Islet of Langerhans (tissue), 1 donor: ENCODE measurements around the gene SESTD1.
"Not testable (repeated sequence)": the region's sequence is repeated elsewhere in the genome, so short reads cannot be mapped to it uniquely, and the experiment has no call there.

Experiments used
- FAIRE-seq: peaks from one replicate; lab custom pipeline; 2011; peaks lifted over from hg19 to GRCh38; lab: Jason Lieb, UNC

The SESTD1 gene

DNA sequence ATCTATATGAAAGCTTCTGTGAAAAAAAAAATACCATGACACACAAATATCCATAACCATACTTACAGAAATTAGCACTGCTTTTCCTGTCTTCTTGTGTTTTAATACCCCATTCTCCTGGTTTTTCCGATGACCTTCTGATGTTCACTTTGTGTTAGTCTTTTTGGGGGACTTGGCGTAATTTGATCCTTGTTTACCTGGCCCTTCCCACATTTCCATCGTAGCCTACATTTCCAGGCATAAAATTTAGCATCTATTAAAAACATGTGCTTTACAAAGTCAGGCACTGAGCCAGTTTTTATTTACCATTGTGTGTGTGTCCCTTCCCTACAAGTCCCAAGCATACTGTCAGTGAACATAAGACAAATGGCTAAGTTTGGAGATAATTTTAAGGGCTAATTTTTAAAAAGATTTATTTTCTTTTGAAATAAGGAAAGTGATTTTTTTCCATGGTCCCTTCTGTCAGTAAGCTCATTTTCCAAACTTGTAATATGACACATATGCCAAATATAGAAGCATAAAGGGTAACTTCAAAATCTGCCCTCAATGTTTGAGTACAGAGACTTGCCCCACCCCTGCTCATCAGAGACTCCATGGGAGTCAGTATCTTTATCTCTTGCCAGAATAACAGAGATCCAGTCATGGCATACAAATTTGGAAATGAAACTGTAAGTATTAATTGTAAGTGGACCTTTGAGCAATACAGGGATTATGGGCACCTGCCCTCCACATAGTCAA lies 27.3 kb downstream of the SESTD1 start:
- FAIRE-seq, result peak; percentile 88

DNA sequence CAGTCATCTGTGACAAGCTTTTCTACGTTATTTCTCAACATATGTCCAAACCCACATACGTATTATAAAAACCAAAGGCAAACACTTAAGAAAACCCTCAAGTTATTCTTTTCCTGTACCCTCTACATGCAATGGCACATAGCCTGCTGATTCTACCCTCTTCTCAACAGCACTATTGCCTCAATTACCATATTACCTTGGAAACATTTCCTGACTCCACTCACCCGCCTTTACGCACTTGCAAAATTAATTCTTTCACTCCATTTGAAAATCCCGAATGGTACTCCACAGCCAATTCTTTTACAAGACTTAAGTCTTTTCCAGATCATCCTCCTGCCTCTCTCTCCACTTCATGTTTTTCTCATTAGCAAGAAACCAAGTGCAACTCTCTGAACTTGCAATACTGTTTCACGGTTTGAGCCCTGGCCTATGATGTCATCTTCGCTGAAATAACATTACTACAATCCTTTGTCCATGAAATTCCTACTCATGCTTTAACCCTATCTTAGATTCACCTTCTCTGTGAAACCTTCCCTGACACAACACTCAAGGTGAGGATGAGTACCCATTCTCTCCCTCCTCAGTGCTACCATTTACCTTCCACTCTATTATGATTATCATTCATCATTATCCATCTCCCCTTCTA lies 29.0 kb downstream of the SESTD1 start:
- no peak for FAIRE-seq

DNA sequence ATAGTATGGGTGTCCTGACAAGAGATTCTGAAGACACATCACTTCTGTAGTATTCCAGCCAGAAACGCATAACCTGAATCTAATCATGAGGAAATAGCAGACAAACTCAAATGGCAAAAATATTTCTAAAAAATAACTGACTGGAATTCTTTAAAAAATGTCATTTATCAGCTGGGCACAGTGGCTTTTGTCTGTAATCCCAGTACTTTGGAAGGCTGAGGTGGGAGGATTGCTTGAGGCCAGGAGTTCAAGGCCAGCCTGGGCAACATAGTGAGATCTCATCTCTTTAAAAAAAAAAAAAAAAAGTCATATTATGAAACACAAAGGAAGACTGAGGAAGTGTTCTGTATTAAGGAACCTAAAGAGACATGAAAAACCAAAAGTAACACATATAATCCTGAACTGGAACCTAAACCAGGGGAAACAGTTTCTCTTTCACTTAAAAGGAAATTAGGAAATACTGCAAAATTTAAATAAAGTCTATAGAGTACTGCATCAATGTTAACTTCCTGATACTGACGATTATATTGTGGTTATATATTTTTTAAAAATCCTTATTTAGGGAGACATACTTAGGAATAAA lies 29.9 kb downstream of the SESTD1 start:
- FAIRE-seq, result no peak

DNA sequence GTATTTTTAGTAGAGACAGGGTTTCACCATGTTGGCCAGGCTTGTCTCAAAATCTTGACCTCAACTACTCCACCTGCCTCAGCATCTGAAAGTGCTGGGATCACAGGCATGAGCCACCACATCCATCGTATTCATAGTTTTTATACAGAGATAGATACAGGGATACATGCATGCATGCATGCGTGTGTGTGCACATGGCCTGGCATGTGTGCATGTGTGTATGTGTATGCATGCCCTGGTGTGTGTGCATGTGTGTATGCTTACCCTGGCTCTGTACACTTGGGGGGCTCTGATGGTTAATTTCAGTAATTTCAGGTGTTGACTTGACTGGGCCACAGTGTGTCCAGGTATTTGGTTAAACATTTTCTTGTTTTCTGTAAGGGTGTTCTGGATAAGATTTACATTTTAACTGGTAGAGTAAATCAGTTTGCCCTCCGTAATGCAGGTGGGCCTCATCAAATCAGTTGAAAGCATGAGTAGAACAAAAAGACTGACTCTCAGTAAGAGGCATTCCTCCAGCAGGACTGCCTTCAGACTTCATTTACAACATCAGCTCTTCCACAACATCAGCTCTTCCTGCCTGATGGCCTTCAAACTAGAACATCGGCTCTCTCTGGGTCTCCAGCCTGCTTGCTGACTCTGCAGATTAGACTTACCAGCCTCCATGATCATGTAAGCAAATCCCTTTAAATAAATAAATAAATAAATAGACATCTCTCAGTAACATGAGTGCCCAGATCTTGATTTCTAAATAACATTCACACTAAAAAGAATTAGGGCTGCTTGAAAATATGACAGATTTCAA lies 30.8 kb downstream of the SESTD1 start:
- no peak for FAIRE-seq

DNA sequence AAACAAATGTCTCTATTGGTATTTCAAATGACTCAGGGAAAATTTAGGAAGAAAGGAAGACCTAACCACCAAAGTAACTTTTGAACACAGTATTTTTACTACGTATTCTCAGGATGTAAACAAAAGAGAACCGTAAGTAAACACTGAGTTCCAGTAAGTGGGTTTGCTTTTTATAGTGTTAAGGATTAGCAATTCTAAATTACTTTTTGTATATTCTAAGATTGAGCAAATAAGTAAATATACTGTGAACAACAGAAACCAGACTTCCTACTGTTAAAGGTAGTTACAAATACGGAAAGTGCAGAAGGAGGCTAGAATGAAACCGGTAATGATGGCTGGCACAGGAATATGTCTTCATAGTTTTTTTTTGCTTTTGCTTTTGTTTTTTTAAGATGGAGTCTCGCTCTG lies 31.5 kb downstream of the SESTD1 start:
- no peak for FAIRE-seq

DNA sequence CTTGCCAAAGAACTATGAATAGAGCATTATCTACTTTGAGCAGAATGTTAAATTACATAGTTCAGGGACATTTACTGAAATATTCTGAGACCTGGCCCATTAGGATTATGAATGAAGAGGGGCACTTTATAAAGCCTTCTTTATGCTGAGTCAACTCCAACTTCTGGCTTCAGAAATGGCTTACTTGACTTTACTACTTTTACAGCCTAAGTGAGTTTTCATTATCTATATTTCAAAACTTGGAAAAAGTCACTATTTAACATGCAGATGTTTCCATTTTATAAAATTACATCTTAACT lies 37.7 kb downstream of the SESTD1 start:
- FAIRE-seq, result no peak

DNA sequence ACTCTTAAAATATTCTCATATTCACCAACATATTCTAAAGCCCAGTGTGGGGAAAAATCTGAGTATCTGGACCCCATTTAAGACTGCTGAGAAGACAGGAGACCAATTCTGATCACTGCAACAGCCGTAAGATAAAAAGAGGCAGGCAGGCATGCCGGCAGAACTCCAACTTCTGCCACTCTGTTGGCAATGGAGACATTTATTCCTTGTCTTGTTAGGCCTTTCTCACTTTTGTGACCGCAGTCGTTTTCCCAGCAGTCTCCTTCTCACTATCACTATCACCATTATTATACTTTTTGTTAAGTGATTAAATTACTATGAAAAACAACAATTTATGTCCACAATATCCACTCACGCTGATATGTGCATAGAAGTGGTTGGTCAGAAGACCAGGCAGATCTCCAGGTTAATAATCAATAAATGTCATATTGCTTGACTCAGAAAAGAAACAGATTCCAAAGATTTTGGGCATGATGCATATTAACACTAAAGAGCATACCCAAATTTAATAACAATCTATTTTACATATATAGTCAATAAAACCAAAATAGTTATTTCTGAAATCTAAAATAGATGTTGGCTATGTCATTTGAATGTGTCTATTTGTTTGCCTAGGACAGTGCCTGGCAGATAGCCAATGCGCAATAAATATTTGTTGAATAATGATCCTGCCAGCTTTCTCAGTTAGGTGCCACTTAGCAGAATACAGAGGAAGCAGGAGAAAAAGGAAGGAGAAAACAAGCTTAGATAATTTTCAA lies 38.2 kb downstream of the SESTD1 start:
- FAIRE-seq, result peak; percentile 78

DNA sequence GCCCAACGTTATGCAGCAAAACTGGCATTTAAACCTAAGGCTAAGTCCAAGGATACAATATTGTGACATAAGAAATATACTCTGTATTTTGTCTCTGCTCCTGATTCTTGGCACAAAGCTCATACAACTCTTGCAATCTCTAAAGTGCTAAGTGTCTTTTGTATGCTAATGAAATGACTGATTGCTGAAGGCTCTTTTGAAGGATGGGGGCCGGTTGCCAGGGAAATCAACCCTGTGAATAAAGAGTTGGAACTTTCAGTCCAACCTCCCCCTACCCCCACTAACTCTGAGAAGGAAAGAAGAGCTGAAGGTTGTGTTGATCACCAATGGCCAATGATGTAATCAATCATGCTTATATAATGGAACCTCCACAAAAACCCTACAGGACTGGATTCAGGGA lies 40.3 kb downstream of the SESTD1 start:
- FAIRE-seq, result no peak

DNA sequence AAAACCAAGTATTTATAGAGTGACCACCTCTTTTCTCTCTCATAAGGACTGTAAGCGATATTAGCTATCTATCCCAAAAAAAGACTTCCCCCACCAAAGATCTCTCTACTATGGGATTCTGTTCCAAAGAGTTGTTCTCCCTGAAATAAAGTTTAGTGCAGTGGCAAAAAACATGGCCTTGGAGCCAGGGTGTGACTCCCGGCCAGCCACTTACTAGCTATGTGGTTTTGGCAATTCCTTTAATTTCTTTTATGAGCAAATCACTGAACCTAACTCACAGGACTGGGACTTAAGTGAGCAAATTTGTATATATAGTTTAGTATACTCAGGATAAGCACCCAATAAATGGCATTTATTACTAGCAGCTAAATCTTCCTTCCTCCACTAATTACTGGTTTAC lies 42.6 kb downstream of the SESTD1 start:
- FAIRE-seq, result no peak

DNA sequence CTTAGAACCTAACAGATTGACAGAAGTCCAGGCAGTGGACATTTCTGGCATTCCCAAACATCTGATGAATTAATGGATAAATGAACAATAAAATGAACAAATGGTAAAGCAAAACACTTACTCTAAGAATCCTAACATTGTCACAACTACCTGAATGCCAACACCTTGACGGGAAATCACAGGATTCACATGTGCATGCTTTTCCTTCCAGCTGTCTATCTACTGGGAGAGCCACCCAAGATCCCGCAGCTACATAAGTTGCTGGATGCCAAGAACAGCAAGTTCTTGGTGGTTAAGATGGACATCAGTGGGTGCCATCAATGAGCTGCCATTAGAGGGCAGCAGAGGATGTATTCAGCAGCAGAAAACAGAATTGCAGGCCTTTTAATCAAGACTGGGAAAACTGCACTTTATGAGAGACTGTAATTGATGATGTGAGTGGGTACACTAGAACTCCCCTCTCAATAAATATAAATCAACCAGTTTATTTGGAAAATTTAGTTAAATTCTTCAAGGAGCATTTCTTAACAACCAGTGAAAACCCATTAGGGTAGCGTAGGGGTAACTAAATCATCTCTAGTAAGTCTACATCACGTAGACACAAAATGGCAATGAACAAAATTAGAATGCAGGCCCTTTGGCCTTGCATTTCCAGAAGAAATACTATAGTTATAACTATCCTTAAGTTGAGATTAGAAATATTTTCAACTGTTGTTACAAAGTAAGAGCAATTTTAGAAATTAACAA lies 45.6 kb downstream of the SESTD1 start:
- FAIRE-seq, result peak; percentile 90

DNA sequence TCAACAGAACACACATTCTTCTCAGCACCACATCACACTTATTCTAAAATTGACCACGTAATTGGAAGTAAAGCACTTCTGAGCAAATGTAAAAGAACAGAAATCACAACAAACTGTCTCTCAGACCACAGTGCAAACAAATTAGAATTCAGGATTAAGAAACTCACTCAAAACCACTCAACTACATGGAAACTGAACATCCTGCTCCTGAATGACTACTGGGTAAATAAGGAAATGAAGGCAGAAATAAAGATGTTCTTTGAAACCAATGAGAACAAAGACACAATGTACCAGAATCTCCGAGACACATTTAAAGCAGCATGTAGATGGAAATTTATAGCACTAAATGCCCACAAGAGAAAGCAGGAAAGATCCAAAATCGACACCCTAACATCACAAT lies 50.0 kb downstream of the SESTD1 start:
- not testable (repeated sequence) for FAIRE-seq

DNA sequence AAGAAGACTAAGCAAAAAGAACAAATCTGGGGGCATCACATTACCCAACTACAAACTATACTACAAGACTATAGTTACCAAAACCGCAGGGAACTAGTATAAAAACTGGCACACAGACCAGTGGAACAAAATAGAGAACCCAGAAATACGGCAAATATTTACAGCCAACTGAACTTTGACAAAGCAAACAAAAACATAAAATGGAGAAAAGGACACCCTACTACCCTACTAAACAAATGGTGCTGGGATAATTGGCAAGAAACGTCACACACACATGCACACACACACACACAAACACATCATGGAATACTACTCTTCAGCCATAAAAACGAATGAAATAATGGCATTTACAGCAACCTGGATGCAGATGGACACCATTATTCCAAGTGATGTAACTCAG lies 53.3 kb downstream of the SESTD1 start:
- FAIRE-seq, result no peak

DNA sequence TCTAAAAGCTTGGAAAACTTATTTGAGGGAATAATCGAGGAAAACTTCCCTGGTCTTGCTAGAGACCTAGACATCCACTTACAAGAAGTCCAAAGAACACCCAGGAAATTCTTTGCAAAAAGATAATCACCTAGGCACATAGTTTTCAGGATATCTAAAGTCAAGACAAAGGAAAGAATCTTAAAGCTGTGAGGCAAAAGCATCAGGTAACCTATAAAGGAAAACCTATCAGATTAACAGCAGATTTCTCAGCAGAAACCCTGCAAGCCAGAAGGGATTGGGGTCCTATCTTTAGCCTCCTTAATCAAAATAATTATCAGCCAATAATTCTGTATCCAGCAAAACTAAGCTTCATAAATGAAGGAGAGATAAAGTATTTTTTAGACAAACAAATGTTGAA lies 56.4 kb downstream of the SESTD1 start:
- peak; percentile 56 for FAIRE-seq

DNA sequence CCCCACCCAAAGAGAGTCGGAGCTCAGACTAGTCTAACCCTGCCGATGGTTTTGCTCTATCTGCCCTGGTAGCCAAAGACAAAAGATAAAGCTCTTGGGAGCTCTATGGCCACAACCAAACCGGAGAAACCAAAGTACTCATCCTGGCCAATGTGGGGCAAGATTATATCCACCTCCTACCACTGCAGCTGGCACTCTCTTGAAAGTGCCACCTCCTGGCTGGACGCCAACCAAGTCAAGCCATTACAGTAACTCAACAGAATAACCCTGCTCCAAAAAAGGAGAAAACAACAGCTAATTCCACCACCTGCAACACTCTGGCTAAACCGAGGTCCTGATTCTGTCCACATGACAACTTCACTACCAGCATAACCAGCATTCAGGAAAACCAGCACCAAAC lies 57.6 kb downstream of the SESTD1 start:
- no peak for FAIRE-seq

DNA sequence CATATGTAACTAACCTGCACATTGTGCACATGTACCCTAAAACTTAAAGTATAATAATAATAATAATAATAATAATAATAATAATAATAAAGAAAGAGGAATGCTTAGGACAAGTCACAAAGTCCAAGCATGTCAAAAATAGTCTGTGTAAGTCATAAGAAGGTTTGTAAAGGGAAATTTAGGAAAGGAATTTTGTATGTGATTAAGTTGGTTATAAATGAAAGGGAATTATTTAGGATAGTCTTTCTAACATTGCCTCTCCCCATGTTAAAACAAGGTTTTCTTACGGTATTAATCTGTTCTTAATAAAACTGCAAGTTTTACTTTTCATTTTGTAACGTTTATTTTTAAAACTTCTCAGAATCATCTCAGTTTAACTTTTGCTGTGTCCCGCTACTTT lies 62.8 kb downstream of the SESTD1 start:
- FAIRE-seq, result no peak

DNA sequence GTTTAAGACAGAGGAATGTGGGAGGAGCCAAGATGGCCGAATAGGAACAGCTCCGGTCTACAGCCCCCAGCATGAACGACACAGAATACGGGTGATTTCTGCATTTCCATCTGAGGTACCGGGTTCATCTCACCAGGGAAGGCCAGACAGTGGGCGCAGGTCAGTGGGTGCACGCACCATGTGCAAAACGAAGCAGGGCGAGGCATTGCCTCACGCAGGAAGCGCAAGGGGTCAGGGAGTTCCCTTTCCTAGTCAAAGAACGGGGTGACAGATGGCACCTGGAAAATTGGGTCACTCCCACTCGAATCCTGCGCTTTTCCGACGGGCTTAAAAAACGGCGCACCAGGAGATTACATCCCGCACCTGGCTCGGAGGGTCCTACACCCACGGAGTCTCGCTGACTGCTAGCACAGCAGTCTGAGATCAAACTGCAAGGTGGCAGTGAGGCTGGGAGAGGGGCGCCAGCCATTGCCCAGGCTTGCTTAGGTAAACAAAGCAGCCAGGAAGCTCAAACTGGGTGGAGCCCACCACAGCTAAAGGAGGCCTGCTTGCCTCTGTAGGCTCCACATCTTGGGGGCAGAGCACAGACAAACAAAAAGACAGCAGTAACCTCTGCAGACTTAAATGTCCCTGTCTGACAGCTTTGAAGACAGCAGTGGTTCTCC lies 68.6 kb downstream of the SESTD1 start:
- not testable (repeated sequence) for FAIRE-seq

DNA sequence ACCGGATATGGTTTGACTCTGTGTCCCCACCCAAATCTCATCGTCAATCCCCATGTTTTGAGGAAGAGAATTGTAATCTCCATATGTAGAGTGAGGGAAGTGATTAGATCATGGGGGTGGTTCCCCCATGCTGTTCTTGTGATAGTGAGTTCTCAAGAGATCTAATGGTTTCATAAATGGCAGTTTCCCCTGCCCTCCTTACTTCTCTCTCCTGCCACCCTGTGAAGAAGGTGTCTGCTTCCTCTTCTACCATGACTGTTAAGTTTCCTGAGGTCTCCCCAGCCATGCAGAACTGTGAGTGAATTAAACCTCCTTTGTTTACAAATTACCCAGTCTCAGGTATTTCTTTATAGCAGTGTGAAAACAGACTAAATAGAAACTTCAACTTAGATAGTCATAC lies 69.5 kb downstream of the SESTD1 start:
- FAIRE-seq, result no peak

DNA sequence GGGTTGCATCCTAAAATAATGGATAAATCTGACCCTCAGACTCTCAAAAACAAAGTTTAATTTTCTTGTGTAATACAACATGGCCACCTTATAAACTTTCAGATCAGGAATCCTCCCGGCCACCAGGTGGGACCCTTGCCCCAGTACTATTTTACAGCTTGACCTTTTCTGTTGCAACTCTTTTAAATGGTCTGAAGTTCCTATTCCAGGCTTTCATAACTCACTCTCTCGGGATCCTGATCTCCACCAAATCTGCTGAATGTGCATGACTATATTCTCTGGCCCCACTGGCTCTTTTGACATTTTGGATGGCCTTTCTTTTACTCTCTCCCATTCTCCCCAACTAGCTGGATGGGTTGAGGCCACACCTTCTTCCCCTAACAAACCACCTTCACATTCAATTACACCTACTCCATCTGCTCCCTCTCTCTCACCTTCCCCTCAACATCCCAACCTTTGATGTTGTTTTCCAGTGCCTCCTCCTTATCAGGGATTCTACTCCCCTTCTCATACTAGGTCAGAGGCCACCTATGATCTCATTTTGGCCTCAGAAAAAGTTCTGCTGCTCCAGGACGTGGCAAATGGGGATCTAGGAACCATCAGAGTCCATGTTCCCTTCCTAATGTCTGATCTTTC lies 70.8 kb downstream of the SESTD1 start:
- FAIRE-seq, result no peak

DNA sequence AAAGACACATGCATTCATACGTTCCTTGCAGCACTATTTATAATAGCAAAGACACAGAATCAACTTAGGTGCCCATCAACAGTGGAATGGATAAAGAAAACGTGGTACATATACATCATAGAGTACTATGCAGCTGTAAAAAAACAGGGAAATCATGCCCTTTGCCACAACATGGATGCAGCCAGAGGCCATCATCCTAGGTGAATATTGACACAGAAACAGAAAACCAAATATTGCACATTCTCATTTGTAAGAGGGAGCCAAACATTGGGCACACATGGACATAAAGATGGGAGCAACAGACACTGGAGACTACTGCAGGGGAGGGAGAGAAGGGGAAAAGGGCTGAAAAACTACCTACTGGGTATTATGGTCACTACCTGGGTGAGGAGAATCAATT lies 73.5 kb downstream of the SESTD1 start:
- FAIRE-seq, result no peak

DNA sequence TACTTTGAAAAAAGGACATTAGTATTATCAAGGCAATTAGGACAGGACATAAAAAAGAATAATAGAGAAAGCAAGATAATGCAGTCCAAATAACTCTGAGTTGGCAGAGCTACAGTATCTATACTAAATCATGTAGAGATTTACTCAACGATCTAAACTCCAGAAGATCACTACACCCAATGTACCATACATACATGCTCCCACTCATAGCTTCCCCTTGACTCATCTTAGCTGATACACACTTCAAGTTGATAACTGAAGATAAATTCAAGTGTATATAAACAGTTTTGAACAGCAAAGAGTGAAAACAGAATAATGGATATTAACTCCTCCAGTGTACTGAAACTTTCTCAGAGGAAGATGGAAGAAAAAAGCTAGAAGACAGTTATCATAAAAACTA lies 78.5 kb downstream of the SESTD1 start:
- no peak for FAIRE-seq

DNA sequence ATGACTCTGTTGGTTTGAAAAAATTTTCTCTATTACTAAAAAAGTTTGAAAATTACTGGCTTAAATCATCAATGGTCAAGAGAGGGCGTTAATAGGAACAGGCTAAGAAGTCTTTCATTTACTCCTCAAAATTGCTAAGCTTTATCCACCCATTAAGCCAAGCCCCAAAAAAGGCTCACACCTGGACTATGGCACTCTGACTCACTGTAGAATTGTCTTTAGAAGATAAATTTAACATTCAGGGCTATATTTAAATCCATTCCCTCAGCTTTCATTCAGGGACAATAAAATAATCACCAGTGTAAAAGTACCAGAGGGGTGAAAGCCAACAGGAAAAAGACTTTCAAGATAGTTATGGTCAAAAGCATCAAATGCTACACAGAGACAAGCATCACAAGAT lies 80.0 kb downstream of the SESTD1 start:
- FAIRE-seq, result no peak
